Breast epithelium (tissue), 3 donors: Measurements from ENCODE around the gene STXBP2.

Experiments
- POLR2AphosphoS5 ChIP-seq, 3 donors: sonication (generic); formaldehyde crosslinking; IDR thresholded peaks; one replicate each; pipeline ENCODE4 v1.6.1; 2017; ENCODE audit warnings: antibody characterized with exemption in 3 of 3
- TF ChIP-seq, protein P1 (sequence below), 3 donors: fragments of 450-650 bp; IDR thresholded peaks; one replicate each; pipeline ENCODE4 v1.5.1; 2016 to 2017; ENCODE audit warnings: antibody characterized with exemption in 3 of 3, mild to moderate bottlenecking in 3 of 3, moderate library complexity in 3 of 3

DNA sequence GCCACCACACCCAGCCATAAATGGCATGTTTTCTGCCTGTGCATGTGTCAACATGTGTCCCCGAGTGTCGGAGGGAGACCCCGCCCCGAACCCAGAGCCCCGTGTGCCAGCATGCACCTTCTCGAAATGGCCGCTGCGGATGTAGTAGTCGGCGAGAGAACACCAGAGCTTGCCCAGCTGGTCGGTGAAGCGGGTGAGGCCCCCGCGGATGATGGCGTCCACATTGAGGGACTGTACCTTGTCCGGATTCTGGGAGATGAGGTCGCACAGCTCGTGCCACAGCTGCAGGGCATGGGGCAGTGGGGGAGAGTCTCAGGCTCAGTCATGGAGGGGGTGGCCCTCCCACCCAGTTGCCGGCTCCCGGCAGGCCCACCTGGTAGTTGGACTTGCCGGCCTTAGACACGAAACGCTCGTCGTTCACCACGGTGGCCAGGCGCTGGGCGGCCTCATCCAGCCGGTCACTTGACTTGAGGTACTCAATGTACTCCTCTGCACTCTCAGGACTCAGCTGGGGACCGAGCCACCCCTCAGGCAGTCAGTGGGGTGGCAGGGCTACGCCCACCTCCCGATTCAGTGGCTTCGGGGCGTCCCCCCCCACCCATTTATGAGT is 11.0 kb upstream of the STXBP2 start:
- TF ChIP-seq POLR2AphosphoS5 (IDR thresholded peaks at IDR 0.05) = no peak
- TF ChIP-seq, protein P1, sequence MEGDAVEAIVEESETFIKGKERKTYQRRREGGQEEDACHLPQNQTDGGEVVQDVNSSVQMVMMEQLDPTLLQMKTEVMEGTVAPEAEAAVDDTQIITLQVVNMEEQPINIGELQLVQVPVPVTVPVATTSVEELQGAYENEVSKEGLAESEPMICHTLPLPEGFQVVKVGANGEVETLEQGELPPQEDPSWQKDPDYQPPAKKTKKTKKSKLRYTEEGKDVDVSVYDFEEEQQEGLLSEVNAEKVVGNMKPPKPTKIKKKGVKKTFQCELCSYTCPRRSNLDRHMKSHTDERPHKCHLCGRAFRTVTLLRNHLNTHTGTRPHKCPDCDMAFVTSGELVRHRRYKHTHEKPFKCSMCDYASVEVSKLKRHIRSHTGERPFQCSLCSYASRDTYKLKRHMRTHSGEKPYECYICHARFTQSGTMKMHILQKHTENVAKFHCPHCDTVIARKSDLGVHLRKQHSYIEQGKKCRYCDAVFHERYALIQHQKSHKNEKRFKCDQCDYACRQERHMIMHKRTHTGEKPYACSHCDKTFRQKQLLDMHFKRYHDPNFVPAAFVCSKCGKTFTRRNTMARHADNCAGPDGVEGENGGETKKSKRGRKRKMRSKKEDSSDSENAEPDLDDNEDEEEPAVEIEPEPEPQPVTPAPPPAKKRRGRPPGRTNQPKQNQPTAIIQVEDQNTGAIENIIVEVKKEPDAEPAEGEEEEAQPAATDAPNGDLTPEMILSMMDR (IDR thresholded peaks at IDR 0.05) = no peak
